NCI-H2029 treated with DMSO at 0.1 percent for 48 hours (cell line): ENCODE measurements around the gene ZBTB7B.

Experiments used
- DNase-seq: peaks from one replicate; lab custom pipeline; 2025; lab: John Stamatoyannopoulos, UW

ZBTB7B gene

DNA sequence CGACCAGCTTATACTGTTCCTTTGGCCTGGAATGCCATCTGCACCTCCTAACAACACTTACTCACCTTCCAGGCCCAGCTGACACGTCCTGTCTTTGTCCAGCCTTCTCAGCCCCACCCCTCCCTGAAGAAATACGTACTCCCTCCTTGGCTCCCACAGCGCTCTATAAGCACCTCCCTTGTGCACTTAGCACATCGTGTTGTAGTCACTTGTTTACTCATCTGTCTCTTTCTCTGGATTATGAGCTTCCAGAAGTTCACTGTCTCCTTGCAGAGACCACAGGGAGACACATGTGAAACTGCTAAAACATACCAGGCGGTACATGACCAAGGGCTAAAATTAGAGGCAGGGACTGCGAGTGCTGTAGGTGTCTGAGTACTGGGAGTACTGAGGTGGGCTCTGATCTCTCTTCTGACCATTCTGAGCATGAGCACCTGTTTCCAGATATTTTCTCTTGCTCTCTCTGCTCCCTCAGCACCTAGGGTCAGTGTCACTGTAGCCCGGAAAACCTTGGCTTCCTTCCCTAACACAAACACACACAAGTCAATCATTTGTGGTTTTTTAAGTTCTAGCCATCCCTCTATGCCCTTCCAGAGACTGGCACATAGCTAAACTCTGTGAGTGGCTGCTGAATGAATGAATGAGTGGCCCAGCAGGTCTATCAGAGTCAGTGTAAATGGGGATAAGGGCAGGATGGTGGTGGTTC, 36.2 kb downstream of the ZBTB7B start:
- no peak for DNase-seq

DNA sequence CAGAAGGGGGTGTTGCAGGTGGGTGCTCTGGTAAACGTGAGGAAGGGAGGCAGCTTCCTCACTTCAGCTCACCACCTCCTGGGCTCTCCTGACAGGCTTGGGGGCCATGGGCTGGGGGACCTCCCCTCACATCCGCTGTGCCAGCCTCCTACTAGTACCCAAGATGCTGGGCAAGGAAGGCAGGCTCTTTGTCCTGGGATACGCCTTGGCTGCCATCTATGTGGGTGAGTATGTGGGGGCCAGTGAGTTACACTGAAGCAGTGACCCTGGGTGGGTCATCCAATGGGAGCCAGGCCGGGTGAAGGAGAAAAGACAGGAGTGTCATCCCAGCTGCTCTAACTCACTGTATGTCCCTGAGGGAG, 36.7 kb downstream of the ZBTB7B start:
- no peak for DNase-seq

DNA sequence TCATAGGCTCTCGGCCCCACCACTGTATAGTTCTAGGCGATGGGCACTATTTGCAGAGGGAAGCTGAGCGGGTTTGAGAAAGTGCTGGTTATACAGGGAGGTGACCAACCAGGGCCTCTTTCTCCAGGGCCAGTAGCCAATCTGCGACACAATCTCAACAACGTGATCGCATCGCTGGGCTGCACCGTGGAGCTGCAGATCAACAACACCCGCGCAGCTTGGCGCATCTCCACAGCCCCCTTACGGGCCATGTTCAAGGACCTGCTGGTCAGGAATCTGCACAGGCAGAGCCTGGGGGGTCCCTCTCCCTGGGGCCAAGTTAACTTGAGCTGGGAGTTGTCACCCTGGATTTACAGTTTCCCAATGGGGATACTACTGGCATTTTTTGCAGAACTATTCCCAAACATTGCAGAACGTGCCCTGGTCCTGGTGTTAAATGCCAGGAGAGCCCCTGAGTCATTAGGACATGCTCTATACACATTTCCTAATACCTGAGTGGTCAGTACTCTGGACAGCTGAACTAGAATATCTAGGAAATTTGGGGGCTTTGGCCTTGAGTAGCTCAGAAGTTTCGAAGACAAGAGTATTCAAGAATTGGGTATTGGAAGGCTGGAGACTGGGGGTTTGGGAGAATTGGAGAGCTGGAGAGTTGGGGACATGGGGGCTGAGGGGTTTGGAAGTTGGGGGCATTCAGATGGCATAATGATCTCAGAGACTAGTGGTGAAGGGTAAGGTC, 37.9 kb downstream of the ZBTB7B start:
- DNase-seq = no peak

DNA sequence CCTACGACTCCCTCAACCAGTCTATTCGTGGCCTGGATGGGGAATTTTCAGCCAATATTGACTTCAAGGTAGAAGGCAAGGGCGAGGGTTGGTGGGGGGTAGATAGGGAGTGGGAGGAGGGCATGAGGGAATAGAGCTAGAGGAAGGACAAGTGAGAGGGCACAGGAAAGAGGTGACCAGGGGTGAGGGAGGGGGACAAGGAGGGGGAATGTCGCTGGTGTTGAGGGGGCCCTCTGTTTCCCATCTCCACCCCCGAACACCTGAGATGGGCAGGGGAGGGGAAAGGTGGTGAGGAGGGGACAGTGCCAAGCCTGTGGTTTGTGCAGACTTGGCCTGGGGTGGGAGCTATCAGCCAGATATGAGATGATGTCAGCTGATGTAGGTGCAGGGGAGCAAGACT, 40.2 kb downstream of the ZBTB7B start:
- no peak for DNase-seq

DNA sequence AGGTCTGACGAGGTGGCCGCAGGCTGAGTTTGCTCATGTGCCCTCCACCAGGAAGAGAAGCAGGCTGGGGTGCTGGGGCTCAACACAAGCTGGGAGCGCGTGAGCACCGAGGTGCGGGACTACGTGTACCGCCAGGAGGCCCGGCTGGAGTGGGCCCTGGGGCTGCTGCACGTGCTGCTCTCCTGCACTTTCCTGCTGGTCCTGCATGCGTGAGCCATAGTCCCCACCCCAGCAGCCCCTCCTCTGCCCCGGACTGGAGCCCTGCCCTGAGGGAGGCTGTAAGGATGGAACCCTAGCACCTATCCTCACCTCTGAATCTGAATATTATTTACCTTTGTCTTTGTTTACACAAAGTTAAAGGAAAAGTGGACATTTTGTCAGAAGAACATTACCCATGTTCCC, 40.7 kb downstream of the ZBTB7B start:
- DNase-seq = no peak

DNA sequence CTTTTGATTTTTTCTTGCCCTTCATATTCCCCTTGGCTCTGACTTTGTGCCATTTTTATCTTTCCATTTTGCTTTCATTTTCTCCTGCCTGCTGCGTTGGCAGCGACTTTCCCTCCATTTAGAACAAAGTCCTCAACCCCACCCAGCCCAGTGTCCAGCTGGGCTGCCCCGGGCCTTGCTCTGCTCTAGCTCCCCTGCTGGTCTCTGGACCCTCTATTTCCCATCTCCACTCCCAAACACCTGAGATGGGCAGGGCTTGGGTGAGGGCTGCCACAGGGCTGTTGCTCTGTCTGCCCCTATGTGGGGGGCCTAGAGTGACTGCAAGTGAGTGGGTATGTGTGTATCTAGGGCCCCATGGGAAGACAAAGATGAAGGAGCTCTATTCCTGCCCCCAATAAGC, 41.2 kb downstream of the ZBTB7B start:
- DNase-seq = no peak

DNA sequence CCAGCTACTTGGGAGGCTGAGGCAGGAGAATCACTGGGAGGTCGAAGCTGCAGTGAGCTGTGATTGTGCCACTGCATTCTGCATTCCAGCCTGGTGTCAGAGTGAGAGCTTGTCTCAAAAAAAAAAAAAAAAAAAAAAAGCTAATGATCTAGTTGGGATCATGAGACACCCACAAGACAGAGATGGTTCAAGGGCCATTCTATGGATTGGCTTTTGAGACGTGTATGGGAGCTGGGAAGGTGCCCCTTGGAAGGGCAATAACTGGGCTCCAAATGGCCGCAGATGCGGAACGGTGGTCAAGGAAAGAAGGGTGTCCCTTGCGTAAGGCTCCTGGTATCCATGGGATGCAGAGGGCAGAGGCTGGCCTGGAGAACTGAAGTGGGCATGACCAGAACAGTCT, 41.8 kb downstream of the ZBTB7B start:
- no peak for DNase-seq

DNA sequence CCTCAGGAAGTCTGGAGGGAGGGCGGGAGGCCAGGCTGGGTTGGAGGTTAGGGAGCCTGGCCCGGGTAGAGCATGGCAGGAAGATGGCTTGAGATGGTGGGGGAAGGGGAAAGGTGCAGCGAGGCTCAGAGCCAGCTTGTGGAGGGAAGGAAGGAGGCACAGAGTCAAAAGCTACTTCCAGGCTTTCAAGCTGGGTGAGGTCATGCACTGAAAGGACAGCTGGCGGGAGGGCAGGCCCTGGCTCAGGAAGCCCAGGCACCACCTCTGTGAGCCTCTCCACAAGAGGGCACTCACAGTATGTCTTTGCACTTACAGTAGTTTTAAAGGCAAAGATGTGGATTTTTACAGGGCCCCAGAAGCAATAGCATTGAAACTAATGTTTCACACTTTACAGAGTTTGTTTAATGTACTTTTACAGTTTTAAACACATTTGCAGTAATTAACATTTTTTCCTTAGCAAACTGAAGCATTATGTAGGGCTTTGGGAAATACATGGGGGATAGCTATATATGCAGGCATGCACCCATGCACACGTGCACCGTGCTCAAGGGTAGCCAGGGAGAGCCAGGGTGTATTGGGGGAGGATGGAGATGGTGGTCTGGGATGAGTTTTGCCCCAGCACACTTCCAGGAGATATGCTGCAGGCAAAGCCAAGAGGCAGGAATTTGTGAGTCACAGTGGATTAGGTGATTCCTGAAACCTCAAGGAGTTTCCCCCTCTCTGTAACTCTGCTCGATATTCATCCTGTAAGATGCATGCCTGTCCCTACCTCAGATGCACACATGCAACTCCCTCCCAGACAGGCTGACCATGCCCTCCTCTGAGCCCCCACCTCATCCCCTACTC, 42.4 kb downstream of the ZBTB7B start:
- peak; percentile 59 for DNase-seq

DNA sequence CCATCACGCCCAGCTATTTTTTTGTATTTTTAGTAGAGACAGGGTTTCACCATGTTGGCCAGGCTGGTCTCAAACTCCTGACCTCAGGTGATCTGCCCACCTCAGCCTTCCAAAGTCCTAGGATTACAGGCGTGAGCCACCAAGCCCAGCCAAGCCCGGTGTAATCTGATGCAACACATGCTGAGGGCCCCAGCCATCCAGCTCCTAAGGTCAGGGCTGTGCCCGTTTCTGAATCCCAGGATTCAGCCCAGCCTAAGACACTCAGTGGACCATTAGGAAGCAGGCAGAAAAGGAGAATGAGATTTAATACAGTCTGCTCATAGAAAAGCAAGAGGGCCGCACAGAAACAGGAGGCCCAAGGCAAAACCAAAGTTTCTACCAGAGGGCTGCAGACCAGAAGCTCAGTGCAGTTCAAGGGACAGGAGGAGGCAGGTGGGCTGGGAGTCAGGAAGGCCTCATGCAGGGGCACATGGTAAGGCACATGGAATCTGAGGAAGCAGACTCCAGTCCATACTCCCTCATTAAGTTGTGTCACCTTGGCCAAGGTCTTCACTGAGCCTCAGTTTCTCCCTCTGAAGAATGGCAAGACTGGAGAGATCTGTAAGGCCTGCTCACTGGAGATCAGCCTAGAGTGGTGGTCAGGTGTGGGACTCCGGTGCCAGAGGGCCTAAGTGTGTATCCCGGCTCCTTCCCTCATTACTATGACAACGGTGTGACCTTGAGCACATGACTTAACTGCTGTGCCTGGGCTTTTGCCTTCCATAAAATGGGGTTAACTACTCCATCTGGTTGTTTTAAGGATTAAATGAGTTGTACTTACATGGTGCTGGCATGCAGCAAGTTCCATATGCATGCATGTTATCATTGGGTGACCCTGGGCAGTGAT, 46.1 kb downstream of the ZBTB7B start:
- no peak for DNase-seq

DNA sequence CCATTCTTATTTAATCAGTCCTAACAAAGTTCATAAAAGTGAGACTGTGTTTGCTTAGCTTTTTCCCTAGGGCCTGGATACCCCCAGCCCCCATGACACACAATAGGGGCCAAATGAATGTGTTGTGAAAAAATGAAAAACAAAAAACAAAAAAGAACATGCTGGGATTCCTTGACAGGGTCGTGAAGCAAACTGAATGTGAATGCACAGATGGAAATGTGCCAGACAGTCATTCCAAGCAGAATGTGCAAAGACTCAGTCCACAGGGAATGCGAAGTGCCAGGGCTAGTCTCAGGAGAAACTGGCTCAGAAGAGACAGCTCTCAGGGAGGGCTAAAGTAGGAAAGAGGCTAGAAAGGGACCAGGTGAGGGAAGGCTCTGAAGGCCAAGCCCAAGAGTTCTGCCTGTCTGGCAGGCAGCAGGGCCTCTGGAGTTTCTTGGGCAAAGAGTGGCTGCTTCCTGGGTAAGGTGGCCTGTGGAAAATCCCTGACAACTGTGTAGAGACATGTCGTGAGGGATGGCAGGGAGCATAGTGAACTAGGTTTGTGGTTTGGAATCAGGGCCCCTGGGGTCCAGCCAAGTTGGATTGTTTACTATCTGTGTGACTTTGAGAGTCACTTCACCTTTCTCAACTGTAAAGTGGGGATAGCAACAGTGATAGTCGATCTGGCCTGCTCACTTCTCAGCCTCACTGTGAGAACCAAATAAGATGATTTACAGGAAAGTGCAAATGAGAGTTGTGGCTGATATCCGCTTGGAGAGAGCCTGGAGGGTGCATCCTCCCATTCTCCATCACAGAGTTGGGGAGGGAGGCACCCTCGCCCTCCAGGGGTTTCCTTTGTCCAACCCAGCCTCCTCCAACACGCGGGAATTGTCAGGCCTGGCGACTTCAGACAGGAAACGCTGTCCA, 47.3 kb downstream of the ZBTB7B start:
- peak; percentile 52 for DNase-seq

DNA sequence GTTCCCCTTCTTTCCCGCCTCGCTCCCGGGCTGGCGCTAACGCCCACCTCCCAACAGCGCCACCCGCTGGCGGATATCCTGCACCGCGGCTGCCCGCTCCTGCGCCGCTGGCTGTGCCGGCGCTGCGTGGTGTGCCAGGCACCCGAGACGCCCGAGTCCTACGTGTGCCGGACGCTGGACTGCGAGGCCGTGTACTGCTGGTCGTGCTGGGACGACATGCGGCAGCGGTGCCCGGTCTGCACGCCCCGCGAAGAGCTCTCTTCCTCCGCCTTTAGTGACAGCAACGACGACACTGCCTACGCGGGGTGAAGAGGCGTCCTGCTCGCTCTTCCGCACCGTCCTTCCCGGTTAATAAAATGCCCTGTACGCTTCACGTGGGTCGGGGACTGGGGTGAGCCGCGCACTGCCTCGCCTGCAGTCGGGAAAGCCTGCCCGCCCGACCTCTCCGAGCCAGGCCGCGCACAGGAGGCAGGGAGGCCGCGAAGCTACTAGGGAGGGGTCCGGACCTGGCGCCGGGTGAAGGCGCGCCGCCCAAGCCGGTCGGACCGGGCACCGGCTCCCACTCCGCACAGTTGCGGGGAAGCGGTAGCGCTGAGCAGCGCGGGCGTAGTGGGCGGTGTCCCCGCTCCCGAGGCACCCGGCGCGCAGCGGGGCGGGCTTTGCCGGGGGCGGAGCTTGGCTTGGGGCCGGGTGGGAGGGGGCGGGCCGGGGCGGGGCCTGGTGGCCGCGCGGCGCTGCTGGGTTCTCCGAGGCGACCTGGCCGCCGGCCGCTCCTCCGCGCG, 48.1 kb downstream of the ZBTB7B start, which contains the start of gene ADAM15:
TSS of gene ADAM15 (plus strand) at position 757 of the 782 bp plus-strand sequence. CDS start 71 bp downstream, outside the sequence.
- no peak for DNase-seq

DNA sequence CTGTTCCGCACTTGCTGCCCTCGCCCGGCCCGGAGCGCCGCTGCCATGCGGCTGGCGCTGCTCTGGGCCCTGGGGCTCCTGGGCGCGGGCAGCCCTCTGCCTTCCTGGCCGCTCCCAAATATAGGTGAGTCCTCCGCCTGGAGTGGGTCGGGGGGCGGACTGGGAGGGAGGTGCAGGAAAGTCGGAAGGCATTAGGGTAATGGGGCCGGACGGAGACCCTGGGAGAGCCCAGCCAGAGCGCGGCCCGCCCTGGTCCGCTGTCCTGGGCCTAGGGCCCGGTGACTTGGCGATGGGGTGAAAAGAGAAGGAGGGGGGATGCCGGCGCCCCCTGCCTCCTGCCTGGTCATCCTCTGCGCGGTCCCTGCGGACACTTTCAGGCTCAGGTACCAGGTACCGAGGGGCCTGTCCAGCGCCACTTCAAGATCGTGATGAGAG, 48.8 kb downstream of the ZBTB7B start:
- no peak for DNase-seq

DNA sequence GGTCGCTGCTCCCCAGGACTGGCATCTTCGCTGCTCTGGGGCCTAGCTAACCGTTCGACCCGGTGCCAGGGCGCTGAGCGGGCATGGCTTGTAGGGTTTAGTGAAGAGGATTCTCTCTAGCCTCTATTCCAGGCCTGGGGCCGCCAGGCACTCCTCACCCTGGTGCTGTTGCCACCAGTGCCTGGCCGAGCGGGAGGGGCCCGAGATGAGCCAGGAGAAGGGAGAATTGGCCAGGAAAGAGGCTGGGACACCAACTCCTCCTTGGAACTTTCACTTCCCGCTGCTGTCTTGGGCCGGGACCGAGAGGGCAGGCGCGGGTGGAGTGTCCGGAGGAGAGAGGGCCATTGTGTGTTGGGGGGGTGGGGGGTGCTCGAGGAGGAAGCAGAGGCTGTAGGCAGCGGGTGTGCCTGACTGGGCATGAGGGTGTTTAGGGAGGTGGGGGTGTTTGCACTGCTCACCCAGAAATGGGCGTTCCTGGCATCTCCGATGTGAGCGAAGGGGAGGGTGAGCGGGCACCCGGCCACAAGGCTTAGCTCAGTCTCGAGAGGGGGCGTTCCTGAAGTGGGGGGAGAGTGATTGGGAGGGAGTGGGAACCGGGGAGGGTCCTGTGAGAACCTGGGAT, 49.3 kb downstream of the ZBTB7B start:
- peak; percentile 27 for DNase-seq

DNA sequence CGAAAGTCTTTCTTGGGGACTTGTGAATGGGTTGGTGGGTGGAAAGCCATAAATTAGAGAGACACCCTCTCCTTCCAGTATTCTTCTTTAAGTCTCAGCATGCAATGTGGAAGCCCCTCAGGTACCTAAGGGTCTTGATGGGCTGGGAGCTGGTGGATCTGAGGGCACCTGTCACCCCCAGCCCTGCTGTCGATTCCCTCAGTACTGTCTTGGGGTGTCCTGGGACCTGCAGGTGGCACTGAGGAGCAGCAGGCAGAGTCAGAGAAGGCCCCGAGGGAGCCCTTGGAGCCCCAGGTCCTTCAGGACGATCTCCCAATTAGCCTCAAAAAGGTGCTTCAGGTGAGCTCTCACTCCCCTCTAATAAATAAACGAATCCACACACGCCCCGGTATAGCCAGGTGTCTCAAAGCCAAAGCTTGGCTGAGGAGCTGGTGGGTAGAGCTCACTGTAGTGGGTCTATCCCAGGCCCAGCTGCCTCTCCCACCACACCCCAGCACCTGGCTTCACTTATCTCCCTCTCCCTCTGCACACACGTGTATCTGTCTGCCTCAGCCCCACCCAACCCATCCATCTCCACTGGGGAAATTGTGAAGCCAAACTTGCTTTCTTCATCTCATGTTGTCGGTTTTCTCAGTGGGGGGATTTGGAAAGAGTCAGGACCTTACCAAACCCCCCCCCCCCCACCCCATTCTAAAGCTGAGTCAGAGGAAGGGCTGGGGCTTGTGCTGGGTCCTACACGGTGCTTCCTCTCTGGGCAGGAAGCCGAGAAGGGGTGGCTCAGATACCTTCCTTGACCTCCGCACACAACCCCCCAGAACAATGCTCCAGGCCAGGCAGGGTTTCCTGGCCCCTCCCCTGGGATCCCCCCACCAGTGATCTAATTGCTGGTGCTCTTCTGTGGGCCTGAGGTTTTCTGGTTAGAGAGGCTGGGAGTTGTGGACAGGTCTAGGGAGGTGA, 50.1 kb downstream of the ZBTB7B start:
- no peak for DNase-seq

DNA sequence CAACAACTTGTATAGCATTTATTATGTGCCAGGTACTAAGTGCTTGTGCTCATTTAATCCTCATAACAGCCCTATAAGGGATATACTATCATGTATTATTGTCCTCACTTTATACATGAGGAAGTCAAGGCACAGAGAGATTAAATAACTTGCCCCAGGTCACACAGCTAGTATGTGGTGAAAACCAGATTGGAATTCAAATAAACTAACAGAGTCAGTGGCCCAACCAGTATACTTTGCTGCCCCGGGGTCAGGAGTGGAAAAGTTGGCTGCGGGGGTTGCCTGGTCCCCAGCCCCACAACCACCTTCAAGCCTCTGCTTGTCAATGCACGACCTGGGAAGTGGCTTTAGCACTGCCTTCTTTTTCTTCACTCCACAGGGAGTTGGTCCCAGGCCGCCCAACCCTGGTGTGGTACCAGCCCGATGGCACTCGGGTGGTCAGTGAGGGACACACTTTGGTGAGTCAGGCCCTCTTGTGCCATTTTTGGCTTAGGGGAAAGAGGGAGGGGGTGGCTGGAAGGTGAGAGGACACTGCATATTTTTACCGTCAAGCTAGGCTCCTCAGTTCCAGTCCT, 51.0 kb downstream of the ZBTB7B start:
- DNase-seq = no peak

DNA sequence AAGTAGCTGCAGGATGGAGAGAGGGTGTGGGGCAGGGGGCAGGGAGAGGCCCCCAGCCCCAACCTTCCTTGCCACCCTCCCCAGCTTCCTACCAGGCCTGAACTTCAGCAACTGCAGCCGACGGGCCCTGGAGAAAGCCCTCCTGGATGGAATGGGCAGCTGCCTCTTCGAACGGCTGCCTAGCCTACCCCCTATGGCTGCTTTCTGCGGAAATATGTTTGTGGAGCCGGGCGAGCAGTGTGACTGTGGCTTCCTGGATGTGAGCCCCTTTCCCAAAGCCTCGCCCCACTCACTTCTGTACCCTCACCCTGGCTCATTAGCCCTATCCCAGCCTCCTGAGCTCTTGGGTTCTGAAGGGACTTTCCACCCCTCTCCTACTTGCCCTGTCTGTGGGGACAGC, 54.5 kb downstream of the ZBTB7B start:
- DNase-seq = no peak

DNA sequence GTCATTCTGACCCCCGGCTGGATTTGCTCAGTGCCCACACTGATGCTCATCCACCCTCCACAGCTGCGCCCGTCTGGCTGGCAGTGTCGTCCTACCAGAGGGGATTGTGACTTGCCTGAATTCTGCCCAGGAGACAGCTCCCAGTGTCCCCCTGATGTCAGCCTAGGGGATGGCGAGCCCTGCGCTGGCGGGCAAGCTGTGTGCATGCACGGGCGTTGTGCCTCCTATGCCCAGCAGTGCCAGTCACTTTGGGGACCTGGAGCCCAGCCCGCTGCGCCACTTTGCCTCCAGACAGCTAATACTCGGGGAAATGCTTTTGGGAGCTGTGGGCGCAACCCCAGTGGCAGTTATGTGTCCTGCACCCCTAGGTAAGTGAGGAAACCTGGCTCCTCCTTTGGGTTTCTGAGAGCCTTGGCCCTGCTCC, 55.2 kb downstream of the ZBTB7B start:
- DNase-seq = no peak

DNA sequence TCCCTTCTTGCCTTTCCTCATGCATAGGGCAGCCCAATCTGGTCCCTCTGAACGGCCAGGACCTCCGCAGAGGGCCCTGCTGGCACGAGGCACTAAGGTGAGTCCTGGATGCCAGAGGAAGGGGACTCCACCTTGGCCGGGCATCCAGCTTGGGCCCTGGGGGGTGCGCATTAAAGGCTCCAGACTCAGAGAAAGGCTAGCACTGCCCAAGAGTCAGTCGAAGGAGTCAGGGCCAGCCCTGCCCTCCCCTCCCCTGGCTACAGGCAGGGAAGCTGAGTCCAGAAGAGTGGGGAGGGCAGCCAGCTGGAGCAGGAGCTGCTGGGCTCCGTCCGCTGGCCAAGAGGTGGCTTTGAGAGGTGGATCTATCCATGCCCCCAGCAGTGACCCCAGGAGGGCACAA, 58.1 kb downstream of the ZBTB7B start:
- no peak for DNase-seq
